Activated effector memory CD4-positive, alpha-beta T cell treated with Interleukin-2 at 50 U/mL for 16 hours (primary cell): ENCODE measurements around the gene FOXD1.

Source experiments
- DNase-seq: peaks from one replicate; pipeline ENCODE4 v3.0.0-alpha.2; 2020

Gene FOXD1

GRCh38 chr5:73438645-73439470, 9.7 kb downstream of the FOXD1 start:
- no peak for DNase-seq

GRCh38 chr5:73437777-73438644, 10.6 kb downstream of the FOXD1 start:
- DNase-seq = no peak

GRCh38 chr5:73437101-73437776, 11.3 kb downstream of the FOXD1 start:
- no peak for DNase-seq

GRCh38 chr5:73436535-73437100, 12.0 kb downstream of the FOXD1 start:
- no peak for DNase-seq

- DNase-seq = no peak
Measured at GRCh38 chr5:73435759-73436534, 12.6 kb downstream of the FOXD1 start.

- no peak for DNase-seq
Measured at GRCh38 chr5:73434907-73435306, 13.7 kb downstream of the FOXD1 start.

GRCh38 chr5:73434461-73434860, 14.1 kb downstream of the FOXD1 start:
- DNase-seq = no peak

GRCh38 chr5:73433982-73434342, 14.6 kb downstream of the FOXD1 start:
- no peak for DNase-seq

GRCh38 chr5:73433272-73433981, 15.2 kb downstream of the FOXD1 start:
- DNase-seq = no peak

GRCh38 chr5:73431204-73431851, 17.2 kb downstream of the FOXD1 start:
- DNase-seq = no peak

GRCh38 chr5:73426034-73426433, 22.5 kb downstream of the FOXD1 start:
- DNase-seq = no peak

- no peak for DNase-seq
Measured at GRCh38 chr5:73424556-73424977, 24.0 kb downstream of the FOXD1 start.

GRCh38 chr5:73422164-73422563, 26.4 kb downstream of the FOXD1 start:
- no peak for DNase-seq

- no peak for DNase-seq
Measured at GRCh38 chr5:73420666-73421065, 27.9 kb downstream of the FOXD1 start.

GRCh38 chr5:73419465-73420390, 28.8 kb downstream of the FOXD1 start:
- no peak for DNase-seq

- no peak for DNase-seq
Measured at GRCh38 chr5:73419117-73419464, 29.5 kb downstream of the FOXD1 start.

- no peak for DNase-seq
Measured at GRCh38 chr5:73418244-73418691, 30.3 kb downstream of the FOXD1 start.

- DNase-seq = no peak
Measured at GRCh38 chr5:73417303-73418034, 31.1 kb downstream of the FOXD1 start.

GRCh38 chr5:73415617-73416016, 33.0 kb downstream of the FOXD1 start:
- DNase-seq = no peak
